Measurements from ENCODE around the gene TMEM231. TPM values are rescaled to one million over a fixed set of nuclear protein-coding genes. Genes with fewer than 3 reads are reported as not detected.

Gene TMEM231, protein sequence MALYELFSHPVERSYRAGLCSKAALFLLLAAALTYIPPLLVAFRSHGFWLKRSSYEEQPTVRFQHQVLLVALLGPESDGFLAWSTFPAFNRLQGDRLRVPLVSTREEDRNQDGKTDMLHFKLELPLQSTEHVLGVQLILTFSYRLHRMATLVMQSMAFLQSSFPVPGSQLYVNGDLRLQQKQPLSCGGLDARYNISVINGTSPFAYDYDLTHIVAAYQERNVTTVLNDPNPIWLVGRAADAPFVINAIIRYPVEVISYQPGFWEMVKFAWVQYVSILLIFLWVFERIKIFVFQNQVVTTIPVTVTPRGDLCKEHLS
- total RNA-seq (2011; cell fraction: chromatin; rRNA removed; ENCODE audit: low replicate concordance): 31.6 and 45.2 TPM in 2 replicates
- 32.4 and 38.0 TPM in 2 replicates for total RNA-seq (2011; cell fraction: nucleolus; rRNA removed)
- total RNA-seq (2011; cell fraction: nucleoplasm; rRNA removed): 45.1 and 54.6 TPM in 2 replicates
- total RNA-seq (2014; rRNA removed): 9.0 and 13.0 TPM in 2 replicates
- 7.6 and 9.1 TPM in 2 replicates for total RNA-seq (2014; rRNA removed; fragmentation: Illumina TruSeq; extraction: Trizol)
- 6.8 and 7.2 TPM in 2 replicates for total RNA-seq (2015; rRNA removed; fragmentation: Illumina TruSeq; extraction: Trizol)
- 12.6 and 13.9 TPM in 2 replicates for total RNA-seq (2021)
- polyA plus RNA-seq (2011; rRNA removed): 27.6 and 30.2 TPM in 2 replicates
- polyA plus RNA-seq (2011; cell fraction: cytosol; rRNA removed): 70.9 and 80.2 TPM in 2 replicates
- polyA plus RNA-seq (2011; cell fraction: nucleus; rRNA removed): 37.7 and 43.4 TPM in 2 replicates
- polyA plus RNA-seq (2012): 10.1 and 12.8 TPM in 2 replicates
- polyA plus RNA-seq (2014; fragmentation: Illumina TruSeq; extraction: Trizol): 15.6 and 17.0 TPM in 2 replicates
- polyA plus RNA-seq (2014; fragmentation: Nextera tagmentation; extraction: Ambion mirVana): 1 to 10 TPM; 1.6 to 2.8 TPM
- polyA plus RNA-seq (2014; rRNA removed): 10.9 and 13.0 TPM in 2 replicates
- 29.7 and 48.7 TPM in 2 replicates for polyA minus RNA-seq (2011; rRNA and poly(A)+ RNA removed)
- 18.2 and 21.3 TPM in 2 replicates for polyA minus RNA-seq (2011; cell fraction: cytosol; rRNA and poly(A)+ RNA removed)
- polyA minus RNA-seq (2011; cell fraction: nucleus; rRNA and poly(A)+ RNA removed): 16.7 and 17.2 TPM in 2 replicates
- Bru-seq, nascent RNA: percentile 61 among the genes with signal in this experiment
- BruChase-seq, experiment 1, labeled RNA remaining after a 2-hour chase: percentile 66 among the genes with signal in this experiment
- BruChase-seq, experiment 2, labeled RNA remaining after a 6-hour chase: percentile 71 among the genes with signal in this experiment
- long read RNA-seq, experiment 1, full-length matches to known transcripts: 22 of 44 reads
- long read RNA-seq, experiment 1, partial matches to known transcripts: 6 of 44 reads
- long read RNA-seq, experiment 1, other reads (novel, unspliced or antisense): 16 of 44 reads
- long read RNA-seq, experiment 2, full-length matches to known transcripts: 3 of 8 reads
- long read RNA-seq, experiment 2, partial matches to known transcripts: 1 of 8 reads
- long read RNA-seq, experiment 2, other reads (novel, unspliced or antisense): 4 of 8 reads
- long read RNA-seq, experiment 3, full-length matches to known transcripts: 7 of 9 reads
- long read RNA-seq, experiment 3, partial matches to known transcripts: 2 of 9 reads
- long read RNA-seq, experiment 3, other reads (novel, unspliced or antisense): 0 of 9 reads

DNA sequence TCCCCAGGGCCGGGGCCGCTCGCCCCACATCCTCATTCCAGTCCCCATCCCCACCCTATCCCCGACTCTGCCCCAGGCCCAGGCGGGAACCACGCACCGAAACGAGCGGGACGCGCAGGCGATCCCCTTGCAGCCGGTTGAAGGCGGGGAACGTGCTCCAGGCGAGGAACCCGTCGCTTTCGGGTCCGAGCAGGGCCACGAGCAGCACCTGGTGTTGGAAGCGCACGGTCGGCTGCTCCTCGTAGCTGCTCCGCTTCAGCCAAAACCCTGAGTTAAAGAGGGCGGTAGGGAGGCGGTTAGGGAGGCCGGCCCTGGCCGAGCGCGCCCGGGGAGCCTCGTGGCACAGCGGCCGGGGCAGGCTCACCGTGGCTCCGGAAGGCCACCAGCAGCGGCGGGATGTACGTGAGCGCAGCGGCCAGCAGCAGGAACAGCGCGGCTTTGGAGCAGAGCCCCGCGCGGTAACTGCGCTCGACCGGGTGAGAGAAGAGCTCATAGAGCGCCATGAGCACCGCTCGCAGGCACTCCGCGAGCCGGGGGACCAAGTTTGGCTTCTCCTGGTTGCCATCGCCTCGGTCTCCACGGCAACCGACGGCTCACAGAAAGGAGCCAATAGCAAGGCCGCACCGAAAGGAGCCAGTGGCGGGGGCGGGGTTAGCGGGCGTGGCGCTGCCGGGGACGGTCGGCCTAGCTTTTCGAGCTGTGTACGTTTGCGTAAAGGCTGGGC, at the start of gene TMEM231:
TMEM231 (minus strand) TSS at position 546 of the 724 bp plus-strand sequence; CDS start at position 503, 43 bp downstream.
- TSS peak; percentile 92 for BruUV-seq (replicated peaks)
- Histone ChIP-seq H4K20me1 (replicated peaks; ENCODE audit: control insufficient read depth, insufficient read depth, low read length) (no peaks in the 10 kb centered on the region), H3K9ac (ENCODE audit: insufficient read depth in 1 of 2, low read depth in 2 of 2, low read length in 2 of 2) (peak within 1 kb of the TSS; percentile 63 to 93), H2AFZ (ENCODE audit: low read depth, low read length) (peak within 1 kb of the TSS; percentile 97), H3K4me3 (peak within 1 kb of the TSS; percentile 64), H3K4me1 (replicated peaks in 1 of 2; ENCODE audit: control insufficient read depth in 2 of 2, insufficient read depth in 2 of 2, low read length in 2 of 2) (peaks cover 17 to 26% of the 10 kb centered on the region in 2 experiments), H3K36me3 (ENCODE audit: control insufficient read depth, insufficient read depth, low read length) (no peaks in the 10 kb centered on the region; the same call in 2 of the 3 replicates), H3K79me2 (ENCODE audit: control insufficient read depth, insufficient read depth, low read length) (peaks cover 11% of the 10 kb centered on the region; the same call in 1 of the 3 replicates), H3K9me3 (replicated peaks; ENCODE audit: control insufficient read depth, insufficient read depth, low read depth, low read length) (no peaks in the 10 kb centered on the region), H3K27me3 (ENCODE audit: control insufficient read depth in 2 of 2, insufficient read depth in 2 of 2, low read length in 2 of 2) (no peaks in the 10 kb centered on the region), H3K4me2 (ENCODE audit: insufficient read depth, low read length) (peak within 1 kb of the TSS; percentile 88), H3K9me1 (ENCODE audit: control insufficient read depth, insufficient read depth, low read length) (no peaks in the 10 kb centered on the region), H3K27ac (ENCODE audit: extremely low read depth, low read depth, low read length) (peak within 1 kb of the TSS; percentile 66)
- POLR2A ChIA-PET: interaction anchor here (0.7 to 1.6 kb wide), 4 partner anchors 12 to 123 kb away, joined by 3 to 7 read pairs (median 3); partner anchors contain the start of gene CFDP1
- peak; percentile 95 to 97 (median 97) for DNase-seq (ENCODE audit: extremely low read depth in 1 of 4, low spot score in 3 of 4)
- FAIRE-seq: peak; percentile 84
- CTCF ChIA-PET (ENCODE audit: low intra/inter-chr PET ratio): no interaction called here
- in situ Hi-C loops (cut with MboI): no loop called here
- under 1% methylated on average over 74 of the region's 75 CpGs for whole genome bisulfite sequencing (ENCODE audit: insufficient coverage, low coverage, missing lambda C conversion rate)
- intact Hi-C loops (cut with micrococcal nuclease): loop anchor here (1.0 kb wide), 1 partner anchor 65 kb away; no protein-coding TSS in a partner anchor
- ATAC-seq: peak; percentile 92
- no peak for TF ChIP-seq TAL1 (IDR thresholded peaks at IDR 0.05)
- TF ChIP-seq, protein P1, sequence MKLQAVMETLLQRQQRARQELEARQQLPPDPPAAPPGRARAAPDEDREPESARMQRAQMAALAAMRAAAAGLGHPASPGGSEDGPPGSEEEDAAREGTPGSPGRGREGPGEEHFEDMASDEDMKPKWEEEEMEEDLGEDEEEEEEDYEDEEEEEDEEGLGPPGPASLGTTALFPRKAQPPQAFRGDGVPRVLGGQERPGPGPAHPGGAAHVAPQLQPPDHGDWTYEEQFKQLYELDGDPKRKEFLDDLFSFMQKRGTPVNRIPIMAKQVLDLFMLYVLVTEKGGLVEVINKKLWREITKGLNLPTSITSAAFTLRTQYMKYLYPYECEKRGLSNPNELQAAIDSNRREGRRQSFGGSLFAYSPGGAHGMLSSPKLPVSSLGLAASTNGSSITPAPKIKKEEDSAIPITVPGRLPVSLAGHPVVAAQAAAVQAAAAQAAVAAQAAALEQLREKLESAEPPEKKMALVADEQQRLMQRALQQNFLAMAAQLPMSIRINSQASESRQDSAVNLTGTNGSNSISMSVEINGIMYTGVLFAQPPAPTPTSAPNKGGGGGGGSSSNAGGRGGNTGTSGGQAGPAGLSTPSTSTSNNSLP (IDR thresholded peaks at IDR 0.05; ENCODE audit: borderline replicate concordance, low read depth, low read length): no peak
- no peak for TF ChIP-seq ZNF586 (CRISPR knock-in tag; conservative IDR thresholded peaks at IDR 0.05)
- TF ChIP-seq, protein P2, sequence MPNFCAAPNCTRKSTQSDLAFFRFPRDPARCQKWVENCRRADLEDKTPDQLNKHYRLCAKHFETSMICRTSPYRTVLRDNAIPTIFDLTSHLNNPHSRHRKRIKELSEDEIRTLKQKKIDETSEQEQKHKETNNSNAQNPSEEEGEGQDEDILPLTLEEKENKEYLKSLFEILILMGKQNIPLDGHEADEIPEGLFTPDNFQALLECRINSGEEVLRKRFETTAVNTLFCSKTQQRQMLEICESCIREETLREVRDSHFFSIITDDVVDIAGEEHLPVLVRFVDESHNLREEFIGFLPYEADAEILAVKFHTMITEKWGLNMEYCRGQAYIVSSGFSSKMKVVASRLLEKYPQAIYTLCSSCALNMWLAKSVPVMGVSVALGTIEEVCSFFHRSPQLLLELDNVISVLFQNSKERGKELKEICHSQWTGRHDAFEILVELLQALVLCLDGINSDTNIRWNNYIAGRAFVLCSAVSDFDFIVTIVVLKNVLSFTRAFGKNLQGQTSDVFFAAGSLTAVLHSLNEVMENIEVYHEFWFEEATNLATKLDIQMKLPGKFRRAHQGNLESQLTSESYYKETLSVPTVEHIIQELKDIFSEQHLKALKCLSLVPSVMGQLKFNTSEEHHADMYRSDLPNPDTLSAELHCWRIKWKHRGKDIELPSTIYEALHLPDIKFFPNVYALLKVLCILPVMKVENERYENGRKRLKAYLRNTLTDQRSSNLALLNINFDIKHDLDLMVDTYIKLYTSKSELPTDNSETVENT (CRISPR knock-in tag; IDR thresholded peaks at IDR 0.05): peak; percentile 60; the same call in 1 of the 2 replicates
- peak; percentile 6; the same call in 1 of the 2 replicates for TF ChIP-seq JUND (IDR thresholded peaks at IDR 0.05; ENCODE audit: borderline replicate concordance, low read depth, low read length)
- no peak for TF ChIP-seq JUND (tag; IDR thresholded peaks at IDR 0.05; ENCODE audit: borderline replicate concordance, low read depth, low read length)
- peak; percentile 47 for TF ChIP-seq KDM5B (IDR thresholded peaks at IDR 0.05; ENCODE audit: insufficient replicate concordance, low read depth, low read length)
